ENCODE measurements around the gene DPF3. TPM values are rescaled to one million over a fixed set of nuclear protein-coding genes. Genes with fewer than 3 reads are reported as not detected.

Gene DPF3
- total RNA-seq, 4 donors from 2014 or later = 0.22 to 5.4 (median 2.7) TPM

DNA sequence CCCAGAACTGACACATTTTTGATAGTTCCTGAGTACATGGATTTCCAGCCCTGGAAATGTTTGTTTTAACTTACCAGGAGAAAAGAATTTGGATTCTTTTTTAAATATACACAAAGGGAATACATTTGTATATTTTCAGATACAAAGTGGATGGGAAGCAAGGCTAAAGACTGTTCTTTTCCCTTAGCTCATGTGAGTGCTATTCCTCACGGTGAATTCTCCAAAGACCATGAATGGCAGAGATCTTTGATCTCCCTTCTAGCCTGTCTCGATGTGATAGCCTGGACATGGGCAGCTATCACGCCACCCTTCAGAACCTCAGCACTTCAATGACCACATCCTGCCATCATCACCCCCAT, 91.3 kb downstream of the DPF3 start:
- no peak for DNase-seq (ENCODE audit: low spot score in 2 of 2)
- no peaks in the 10 kb centered on the region for H3K9me3 ChIP-seq
- H3K36me3 ChIP-seq = no peaks in the 10 kb centered on the region
- no peak overlapping the region for H3K27ac ChIP-seq
- H3K27me3 ChIP-seq = no peaks in the 10 kb centered on the region
- no peaks in the 10 kb centered on the region for H3K4me1 ChIP-seq
- no peak overlapping the region for H3K4me3 ChIP-seq
- TF ChIP-seq POLR2A (IDR thresholded peaks at IDR 0.05) (no peak), EP300 (IDR thresholded peaks at IDR 0.05) (no peak), CTCF (IDR thresholded peaks at IDR 0.05) (no peak)
- WGBS, 2 donors = 71 to 73% methylated on average over 3 of the region's 3 CpGs

GRCh38 chr14:72801836-72802587, 91.9 kb downstream of the DPF3 start:
- H3K27ac ChIP-seq = no peak overlapping the region

GRCh38 chr14:72801381-72801812, 92.5 kb downstream of the DPF3 start:
- Histone ChIP-seq H3K9me3 (no peaks in the 10 kb centered on the region), H3K4me3 (no peak overlapping the region), H3K27ac (no peak overlapping the region), H3K36me3 (no peaks in the 10 kb centered on the region), H3K27me3 (no peaks in the 10 kb centered on the region), H3K4me1 (no peaks in the 10 kb centered on the region)
- WGBS, 2 donors = 84 to 85% methylated on average over 4 of the region's 4 CpGs
- no peak for DNase-seq (ENCODE audit: low spot score in 2 of 2)
- no peak for TF ChIP-seq POLR2A (IDR thresholded peaks at IDR 0.05)
- TF ChIP-seq CTCF (IDR thresholded peaks at IDR 0.05) = no peak
- TF ChIP-seq EP300 (IDR thresholded peaks at IDR 0.05) = no peak

More at GRCh38 chr14:72801836-72802587, 91.9 kb downstream of the DPF3 start:
- no peaks in the 10 kb centered on the region for H3K9me3 ChIP-seq
- H3K27me3 ChIP-seq = no peaks in the 10 kb centered on the region
- TF ChIP-seq EP300 (IDR thresholded peaks at IDR 0.05) (no peak), CTCF (IDR thresholded peaks at IDR 0.05) (no peak), POLR2A (IDR thresholded peaks at IDR 0.05) (no peak)
- 84% methylated on average over 5 of the region's 5 CpGs for WGBS, 2 donors
- no peaks in the 10 kb centered on the region for H3K36me3 ChIP-seq
- H3K4me3 ChIP-seq = no peak overlapping the region
- H3K4me1 ChIP-seq = no peaks in the 10 kb centered on the region
- DNase-seq (ENCODE audit: low spot score in 2 of 2) = no peak

- DNase-seq (ENCODE audit: low spot score in 2 of 2) = no peak
- H3K27me3 ChIP-seq = no peaks in the 10 kb centered on the region
- H3K4me1 ChIP-seq = no peaks in the 10 kb centered on the region
- no peak overlapping the region for H3K27ac ChIP-seq
- H3K36me3 ChIP-seq = no peaks in the 10 kb centered on the region
- H3K9me3 ChIP-seq = no peaks in the 10 kb centered on the region
- TF ChIP-seq EP300 (IDR thresholded peaks at IDR 0.05) = no peak
- TF ChIP-seq POLR2A (IDR thresholded peaks at IDR 0.05) = no peak
- no peak for TF ChIP-seq CTCF (IDR thresholded peaks at IDR 0.05)
- WGBS, 2 donors = 86 to 88% methylated on average over 4 of the region's 4 CpGs
- no peak overlapping the region for H3K4me3 ChIP-seq
These were observed 93.0 kb downstream of the DPF3 start for GRCh38 chr14:72800848-72801370.

- 91 to 95% methylated on average over 2 of the region's 2 CpGs for WGBS, 2 donors
- Histone ChIP-seq H3K36me3 (no peaks in the 10 kb centered on the region), H3K4me1 (no peaks in the 10 kb centered on the region), H3K9me3 (no peaks in the 10 kb centered on the region), H3K27me3 (no peaks in the 10 kb centered on the region), H3K27ac (no peak overlapping the region), H3K4me3 (no peak overlapping the region)
- no peak for DNase-seq (ENCODE audit: low spot score in 2 of 2)
- TF ChIP-seq POLR2A (IDR thresholded peaks at IDR 0.05) = no peak
- no peak for TF ChIP-seq EP300 (IDR thresholded peaks at IDR 0.05)
- no peak for TF ChIP-seq CTCF (IDR thresholded peaks at IDR 0.05)
These were observed 93.6 kb downstream of the DPF3 start for GRCh38 chr14:72800296-72800695.
